SK-N-SH (cell line): ENCODE results near the gene RIMOC1.
A peak's percentile ranks its signal among the peaks of the same experiment; 100 is the strongest.

Experiments used
- CHD2 ChIP-seq: fragments of 150-350 bp; IDR thresholded peaks from 2 replicates; pipeline ENCODE4 v1.6.1; 2018; ENCODE audit warnings: low read length; ENCODE audit not compliant: partially characterized antibody
- EP300 ChIP-seq, 2 experiments: IDR thresholded peaks; 2 replicates each; pipeline versions ENCODE4 v1.4.0 to v1.6.1; 2012; ENCODE audit warnings: borderline replicate concordance in 1 of 2, low read depth in 1 of 2, low read length in 1 of 2
- FOXM1 ChIP-seq: IDR thresholded peaks from 2 replicates; pipeline ENCODE4 v1.4.0; 2012; ENCODE audit warnings: low read depth, mild to moderate bottlenecking
- MXI1 ChIP-seq: IDR thresholded peaks from 2 replicates; pipeline ENCODE4 v1.6.1; 2012; ENCODE audit warnings: mild to moderate bottlenecking, low read depth, low read length, improper control_type of control experiment
- POLR2AphosphoS5 ChIP-seq: IDR thresholded peaks from 2 replicates; pipeline ENCODE4 v1.6.1; 2012; ENCODE audit warnings: low read depth, low read length
- RAD21 ChIP-seq: IDR thresholded peaks from 2 replicates; pipeline ENCODE4 v1.6.1; 2012; ENCODE audit warnings: mild to moderate bottlenecking, low read length
- RFX5 ChIP-seq: IDR thresholded peaks from 2 replicates; pipeline ENCODE4 v1.6.1; 2012; ENCODE audit warnings: mild to moderate bottlenecking, improper control_type of control experiment, low read length
- SMC3 ChIP-seq: IDR thresholded peaks from 2 replicates; pipeline ENCODE4 v1.6.1; 2012; ENCODE audit warnings: low read depth, low read length, improper control_type of control experiment
- TF ChIP-seq, protein P1 (sequence below): fragments of 200-600 bp; sonication (generic); IDR thresholded peaks from 2 replicates; pipeline ENCODE4 v1.6.1; 2017; ENCODE audit warnings: antibody characterized with exemption, mild to moderate bottlenecking, moderate library complexity
- TF ChIP-seq, protein P2 (sequence below): IDR thresholded peaks from 2 replicates; pipeline ENCODE4; 2012
- TF ChIP-seq, protein P3 (sequence below): IDR thresholded peaks from 2 replicates; pipeline ENCODE4 v1.4.0; 2012; ENCODE audit warnings: low read depth

DNA sequence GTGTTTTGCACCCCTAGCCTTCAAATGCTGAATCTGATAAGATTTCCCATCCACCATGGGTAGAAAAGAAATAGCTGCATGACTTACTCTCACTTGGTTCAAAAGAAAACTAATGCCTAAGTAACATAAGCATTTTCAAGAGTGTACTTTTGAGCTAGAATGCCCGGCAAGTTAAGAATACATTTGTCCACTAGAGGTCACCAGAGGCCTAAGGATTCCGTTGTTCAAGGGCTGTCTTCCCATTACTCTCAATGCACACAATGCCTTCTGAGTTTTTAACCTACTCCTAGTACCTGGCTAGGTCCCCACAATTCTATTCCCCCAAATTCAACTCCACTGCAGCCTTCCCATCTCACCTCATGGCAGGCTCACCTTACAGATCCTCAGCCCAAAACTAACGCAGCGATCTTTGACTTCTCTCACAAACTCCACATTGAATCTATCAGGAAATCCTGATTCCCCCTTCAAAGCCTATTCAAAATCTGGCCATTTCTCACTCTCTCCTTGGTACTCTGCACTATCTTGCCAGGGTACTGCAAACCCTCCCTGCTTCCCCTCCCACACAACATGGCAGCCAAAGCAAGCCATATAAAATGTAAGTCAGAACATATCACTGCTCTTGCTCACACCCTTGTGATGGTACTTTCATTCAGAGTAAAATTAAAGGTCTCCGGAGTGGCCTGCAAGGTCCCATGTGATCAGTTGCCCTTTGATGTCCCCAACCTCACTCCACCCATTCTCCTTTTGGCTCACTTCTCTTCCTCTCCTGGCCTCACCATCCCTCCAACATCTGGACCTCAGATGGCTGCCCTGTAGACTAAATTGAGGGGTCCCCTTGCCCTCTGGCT, 47.3 kb upstream of the RIMOC1 start:
- no peak for TF ChIP-seq POLR2AphosphoS5
- no peak for TF ChIP-seq EP300 (IDR thresholded peaks at IDR 0.05; ENCODE audit: borderline replicate concordance in 1 of 2, low read depth in 1 of 2, low read length in 1 of 2)
- peak; percentile 75 for TF ChIP-seq SMC3
- TF ChIP-seq, protein P1, sequence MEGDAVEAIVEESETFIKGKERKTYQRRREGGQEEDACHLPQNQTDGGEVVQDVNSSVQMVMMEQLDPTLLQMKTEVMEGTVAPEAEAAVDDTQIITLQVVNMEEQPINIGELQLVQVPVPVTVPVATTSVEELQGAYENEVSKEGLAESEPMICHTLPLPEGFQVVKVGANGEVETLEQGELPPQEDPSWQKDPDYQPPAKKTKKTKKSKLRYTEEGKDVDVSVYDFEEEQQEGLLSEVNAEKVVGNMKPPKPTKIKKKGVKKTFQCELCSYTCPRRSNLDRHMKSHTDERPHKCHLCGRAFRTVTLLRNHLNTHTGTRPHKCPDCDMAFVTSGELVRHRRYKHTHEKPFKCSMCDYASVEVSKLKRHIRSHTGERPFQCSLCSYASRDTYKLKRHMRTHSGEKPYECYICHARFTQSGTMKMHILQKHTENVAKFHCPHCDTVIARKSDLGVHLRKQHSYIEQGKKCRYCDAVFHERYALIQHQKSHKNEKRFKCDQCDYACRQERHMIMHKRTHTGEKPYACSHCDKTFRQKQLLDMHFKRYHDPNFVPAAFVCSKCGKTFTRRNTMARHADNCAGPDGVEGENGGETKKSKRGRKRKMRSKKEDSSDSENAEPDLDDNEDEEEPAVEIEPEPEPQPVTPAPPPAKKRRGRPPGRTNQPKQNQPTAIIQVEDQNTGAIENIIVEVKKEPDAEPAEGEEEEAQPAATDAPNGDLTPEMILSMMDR = peak; percentile 82
- TF ChIP-seq, protein P2, sequence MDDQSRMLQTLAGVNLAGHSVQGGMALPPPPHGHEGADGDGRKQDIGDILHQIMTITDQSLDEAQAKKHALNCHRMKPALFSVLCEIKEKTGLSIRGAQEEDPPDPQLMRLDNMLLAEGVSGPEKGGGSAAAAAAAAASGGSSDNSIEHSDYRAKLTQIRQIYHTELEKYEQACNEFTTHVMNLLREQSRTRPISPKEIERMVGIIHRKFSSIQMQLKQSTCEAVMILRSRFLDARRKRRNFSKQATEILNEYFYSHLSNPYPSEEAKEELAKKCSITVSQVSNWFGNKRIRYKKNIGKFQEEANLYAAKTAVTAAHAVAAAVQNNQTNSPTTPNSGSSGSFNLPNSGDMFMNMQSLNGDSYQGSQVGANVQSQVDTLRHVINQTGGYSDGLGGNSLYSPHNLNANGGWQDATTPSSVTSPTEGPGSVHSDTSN = no peak
- no peak for TF ChIP-seq RFX5
- no peak for TF ChIP-seq MXI1
- TF ChIP-seq RAD21 = peak; percentile 92
- TF ChIP-seq, protein P3, sequence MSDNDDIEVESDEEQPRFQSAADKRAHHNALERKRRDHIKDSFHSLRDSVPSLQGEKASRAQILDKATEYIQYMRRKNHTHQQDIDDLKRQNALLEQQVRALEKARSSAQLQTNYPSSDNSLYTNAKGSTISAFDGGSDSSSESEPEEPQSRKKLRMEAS = no peak
- TF ChIP-seq FOXM1 = no peak
- TF ChIP-seq CHD2 = no peak
